Prostate gland (tissue), 2 donors: ENCODE results near the gene GALNT5.

Experiments
- CTCF ChIP-seq, 4 experiments: fragments of 200-600 bp in 2 of 4; fragments of 450-650 bp in 2 of 4; sonication (generic) in 2 of 4; IDR thresholded peaks; 1 replicate in 3 of 4; 2 replicates in 1 of 4; pipeline ENCODE4 v1.5.1; 2016 to 2019; ENCODE audit warnings: antibody characterized with exemption in 4 of 4, mild to moderate bottlenecking in 2 of 4, moderate library complexity in 2 of 4
- POLR2A ChIP-seq: fragments of 450-650 bp; IDR thresholded peaks from one replicate; pipeline ENCODE4 v1.6.1; 2016; ENCODE audit warnings: antibody characterized with exemption, mild to moderate bottlenecking

DNA sequence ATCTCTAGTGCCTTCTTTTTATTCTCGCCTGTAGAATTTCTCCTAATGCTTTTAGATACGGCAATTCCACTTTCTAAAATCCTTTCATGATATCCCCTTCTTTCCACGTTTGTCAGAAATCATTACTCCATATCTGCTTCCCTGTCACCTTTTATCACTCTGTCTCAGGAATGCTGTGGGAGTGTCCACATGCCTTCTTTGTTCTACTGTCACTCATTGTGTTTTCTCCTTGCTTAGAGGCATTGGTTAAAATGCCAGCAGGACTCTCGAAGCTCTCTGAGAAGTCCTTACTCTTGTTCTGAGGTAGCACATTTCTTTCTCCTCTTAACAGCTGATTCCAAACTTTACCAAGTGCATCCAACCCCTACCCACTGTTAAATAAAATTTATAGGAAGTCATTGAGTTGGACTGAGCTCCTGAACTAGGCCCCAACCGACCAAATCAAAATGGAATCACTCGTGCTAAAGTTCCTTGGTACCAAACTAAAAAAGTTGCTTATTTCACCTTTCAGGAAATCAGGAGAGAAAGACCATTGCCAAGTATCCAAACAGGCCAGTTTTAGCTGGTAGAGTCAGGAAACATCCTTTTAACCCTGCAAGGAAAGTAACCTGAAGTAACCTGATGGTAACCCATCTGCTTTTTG, 10.6 kb upstream of the GALNT5 start:
- no peak for TF ChIP-seq CTCF (IDR thresholded peaks at IDR 0.05)
- no peak for TF ChIP-seq POLR2A
